ENCODE results near the gene SCGB2B2.
A peak's percentile ranks its signal among the peaks of the same experiment; 100 is the strongest.

Gene SCGB2B2

GRCh38 chr19:34651747-34652146 lies 25.2 kb downstream of the SCGB2B2 start:
- H3K36me3 ChIP-seq: no peaks in the 10 kb centered on the region
- H3K27me3 ChIP-seq (ENCODE audit: insufficient read depth, low read depth, severe bottlenecking): no peaks in the 10 kb centered on the region
- TF ChIP-seq, protein P1, sequence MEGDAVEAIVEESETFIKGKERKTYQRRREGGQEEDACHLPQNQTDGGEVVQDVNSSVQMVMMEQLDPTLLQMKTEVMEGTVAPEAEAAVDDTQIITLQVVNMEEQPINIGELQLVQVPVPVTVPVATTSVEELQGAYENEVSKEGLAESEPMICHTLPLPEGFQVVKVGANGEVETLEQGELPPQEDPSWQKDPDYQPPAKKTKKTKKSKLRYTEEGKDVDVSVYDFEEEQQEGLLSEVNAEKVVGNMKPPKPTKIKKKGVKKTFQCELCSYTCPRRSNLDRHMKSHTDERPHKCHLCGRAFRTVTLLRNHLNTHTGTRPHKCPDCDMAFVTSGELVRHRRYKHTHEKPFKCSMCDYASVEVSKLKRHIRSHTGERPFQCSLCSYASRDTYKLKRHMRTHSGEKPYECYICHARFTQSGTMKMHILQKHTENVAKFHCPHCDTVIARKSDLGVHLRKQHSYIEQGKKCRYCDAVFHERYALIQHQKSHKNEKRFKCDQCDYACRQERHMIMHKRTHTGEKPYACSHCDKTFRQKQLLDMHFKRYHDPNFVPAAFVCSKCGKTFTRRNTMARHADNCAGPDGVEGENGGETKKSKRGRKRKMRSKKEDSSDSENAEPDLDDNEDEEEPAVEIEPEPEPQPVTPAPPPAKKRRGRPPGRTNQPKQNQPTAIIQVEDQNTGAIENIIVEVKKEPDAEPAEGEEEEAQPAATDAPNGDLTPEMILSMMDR (IDR thresholded peaks at IDR 0.05; ENCODE audit: low read depth, low read length): no peak
- H3K4me3 ChIP-seq (ENCODE audit: low read depth, low read length): no peak overlapping the region
- DNase-seq: no peak
- H3K27ac ChIP-seq: no peak overlapping the region
- no peaks in the 10 kb centered on the region for H3K9me3 ChIP-seq (ENCODE audit: severe bottlenecking)

DNA sequence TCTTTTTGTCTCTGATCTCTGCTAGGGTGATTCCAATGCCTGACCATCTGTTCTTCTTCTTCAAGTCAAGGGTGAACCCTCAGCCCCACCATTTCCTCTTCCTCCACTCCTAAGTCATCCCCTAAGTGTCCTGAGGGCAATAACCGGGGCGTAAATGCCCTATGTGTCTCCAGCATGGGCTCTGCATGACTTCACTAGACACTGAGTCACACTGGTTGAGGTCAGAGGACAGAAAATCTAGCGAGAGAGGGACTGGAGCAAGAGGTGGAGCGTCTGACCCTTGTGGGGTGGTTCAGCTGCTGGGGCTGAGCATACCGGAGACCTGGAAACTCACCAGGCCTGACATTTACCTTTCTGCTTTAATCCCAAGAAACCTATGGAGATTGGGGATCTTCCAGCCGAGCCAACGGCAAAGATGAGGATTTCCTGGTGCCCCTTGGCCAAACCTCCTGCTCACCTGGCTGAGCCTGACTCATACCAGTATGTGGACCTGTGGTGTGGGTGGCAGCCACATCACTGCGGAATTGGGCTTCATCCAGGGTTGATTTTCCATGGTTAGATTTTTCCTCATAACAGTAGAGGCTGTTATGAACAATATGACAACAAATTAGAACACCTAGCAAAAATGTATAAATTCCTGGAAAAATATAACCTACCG lies 26.9 kb downstream of the SCGB2B2 start:
- DNase-seq: no peak
- Histone ChIP-seq H3K27ac (no peak overlapping the region), H3K9me3 (ENCODE audit: severe bottlenecking) (no peaks in the 10 kb centered on the region), H3K36me3 (no peaks in the 10 kb centered on the region), H3K4me3 (ENCODE audit: low read depth, low read length) (no peak overlapping the region), H3K27me3 (ENCODE audit: insufficient read depth, low read depth, severe bottlenecking) (no peaks in the 10 kb centered on the region)
- TF ChIP-seq, protein P1 (IDR thresholded peaks at IDR 0.05; ENCODE audit: low read depth, low read length): no peak

DNA sequence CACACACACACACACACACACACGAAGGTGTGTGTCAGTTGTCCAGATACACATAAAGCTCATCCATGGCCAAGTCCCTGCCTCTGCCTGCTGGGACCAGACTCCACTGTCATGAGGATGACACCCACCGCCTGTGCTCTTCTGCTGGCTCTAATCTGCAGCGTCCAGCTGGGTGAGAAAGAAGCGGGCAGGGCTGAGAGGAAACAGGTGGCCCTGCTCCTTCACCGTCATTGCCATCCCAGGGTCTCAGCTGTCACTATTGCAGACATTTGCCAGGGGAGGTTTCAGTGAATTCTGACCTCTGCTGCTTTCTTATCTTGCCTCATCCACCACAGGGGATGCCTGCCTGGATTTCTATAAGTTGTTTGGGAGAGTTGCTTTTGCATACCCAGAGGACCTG lies 31.4 kb downstream of the SCGB2B2 start:
- no peaks in the 10 kb centered on the region for H3K36me3 ChIP-seq
- TF ChIP-seq, protein P1 (IDR thresholded peaks at IDR 0.05; ENCODE audit: low read depth, low read length): no peak
- no peak overlapping the region for H3K4me3 ChIP-seq (ENCODE audit: low read depth, low read length)
- peak; percentile 60 for DNase-seq
- H3K27ac ChIP-seq: no peak overlapping the region
- no peaks in the 10 kb centered on the region for H3K9me3 ChIP-seq (ENCODE audit: severe bottlenecking)
- no peaks in the 10 kb centered on the region for H3K27me3 ChIP-seq (ENCODE audit: insufficient read depth, low read depth, severe bottlenecking)

DNA sequence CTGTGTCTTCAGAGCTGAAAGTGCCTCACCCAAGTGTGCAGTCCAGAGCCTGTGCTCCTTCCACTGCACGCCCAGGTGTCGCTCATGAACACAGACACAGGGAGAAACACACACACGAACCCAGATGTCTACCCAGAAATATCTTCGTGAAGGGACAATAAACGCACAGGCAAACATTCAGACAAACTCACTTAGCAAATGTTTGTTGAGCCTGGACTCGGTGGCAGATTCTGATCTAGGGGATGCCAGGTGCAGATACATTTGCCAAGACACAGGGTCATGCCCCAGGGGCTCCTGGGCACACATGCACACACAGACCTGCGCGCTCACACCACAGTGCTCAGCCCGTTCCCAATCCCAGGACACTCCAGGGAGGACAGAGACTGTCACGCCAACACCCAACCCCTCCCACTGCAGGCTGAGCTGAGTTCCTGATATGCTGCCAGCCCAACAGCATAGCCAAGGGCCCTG lies 31.9 kb downstream of the SCGB2B2 start:
- Histone ChIP-seq H3K27me3 (ENCODE audit: insufficient read depth, low read depth, severe bottlenecking) (no peaks in the 10 kb centered on the region), H3K27ac (no peak overlapping the region), H3K4me3 (ENCODE audit: low read depth, low read length) (no peak overlapping the region), H3K9me3 (ENCODE audit: severe bottlenecking) (no peaks in the 10 kb centered on the region), H3K36me3 (no peaks in the 10 kb centered on the region)
- no peak for DNase-seq
- TF ChIP-seq, protein P1 (IDR thresholded peaks at IDR 0.05; ENCODE audit: low read depth, low read length): no peak

- Histone ChIP-seq H3K4me3 (ENCODE audit: low read depth, low read length) (no peak overlapping the region), H3K27me3 (ENCODE audit: insufficient read depth, low read depth, severe bottlenecking) (no peaks in the 10 kb centered on the region), H3K27ac (no peak overlapping the region), H3K36me3 (no peaks in the 10 kb centered on the region), H3K9me3 (ENCODE audit: severe bottlenecking) (no peaks in the 10 kb centered on the region)
- no peak for DNase-seq
- TF ChIP-seq, protein P1 (IDR thresholded peaks at IDR 0.05; ENCODE audit: low read depth, low read length): no peak
Observed at GRCh38 chr19:34642241-34642640, 34.7 kb downstream of the SCGB2B2 start.

All from WERI-Rb-1 (cell line).